Subcutaneous abdominal adipose tissue (tissue), 5 donors: ENCODE measurements around the gene MAP2K5.
"Not testable (repeated sequence)": the region's sequence is repeated elsewhere in the genome, so short reads cannot be mapped to it uniquely, and the experiment has no call there.

Source experiments
- H3K27ac ChIP-seq: one replicate; pipeline ENCODE4 v1.7.0; 2013; ENCODE audit warnings: low read depth, mild to moderate bottlenecking, inconsistent platforms, low read length, moderate library complexity
- H3K27me3 ChIP-seq, 5 donors: one replicate each; pipeline ENCODE4 v1.7.0; 2013; ENCODE audit warnings: low read length in 5 of 5, inconsistent platforms in 1 of 5; ENCODE audit not compliant: control insufficient read depth in 5 of 5, insufficient read depth in 4 of 5
- H3K36me3 ChIP-seq, 5 donors: one replicate each; pipeline ENCODE4 v1.7.0; 2013; ENCODE audit warnings: low read length in 5 of 5; ENCODE audit not compliant: control insufficient read depth in 5 of 5, insufficient read depth in 5 of 5
- H3K4me1 ChIP-seq, 5 donors: one replicate each; pipeline ENCODE4 v1.7.0; 2013; ENCODE audit warnings: low read length in 5 of 5, mild to moderate bottlenecking in 3 of 5, moderate library complexity in 1 of 5; ENCODE audit not compliant: control insufficient read depth in 5 of 5, insufficient read depth in 5 of 5
- H3K4me3 ChIP-seq, 5 donors: one replicate each; pipeline ENCODE4 v1.7.0; 2013; ENCODE audit warnings: low read length in 5 of 5, low read depth in 1 of 5
- H3K9ac ChIP-seq, 5 donors: one replicate each; pipeline ENCODE4 v1.7.0; 2013; ENCODE audit warnings: low read length in 5 of 5, mild to moderate bottlenecking in 4 of 5, moderate library complexity in 3 of 5
- H3K9me3 ChIP-seq, 5 donors: one replicate each; pipeline ENCODE4 v1.7.0; 2013; ENCODE audit warnings: low read length in 5 of 5; ENCODE audit not compliant: control insufficient read depth in 5 of 5
- donor health status: healthy.
- donor health status: healthy.
- donor health status: healthy.
- donor health status: healthy.
- donor health status: healthy.

Gene MAP2K5

GRCh38 chr15:67607329-67607728 lies 64.8 kb downstream of the MAP2K5 start:
- Histone ChIP-seq H3K9ac (no peak overlapping the region), H3K27ac (no peak overlapping the region), H3K36me3 (peaks cover 0 to 10% (median 0%) of the 10 kb centered on the region in 5 donors), H3K4me1 (no peaks in the 10 kb centered on the region), H3K9me3 (no peaks in the 10 kb centered on the region), H3K4me3 (no peak overlapping the region), H3K27me3 (no peaks in the 10 kb centered on the region)

GRCh38 chr15:67607959-67608637 lies 65.6 kb downstream of the MAP2K5 start:
- Histone ChIP-seq H3K27ac (no peak overlapping the region), H3K9me3 (no peaks in the 10 kb centered on the region)

GRCh38 chr15:67608638-67608959 lies 66.1 kb downstream of the MAP2K5 start:
- Histone ChIP-seq H3K36me3 (peaks cover 0 to 9% (median 0%) of the 10 kb centered on the region in 5 donors), H3K27me3 (no peaks in the 10 kb centered on the region), H3K9me3 (no peaks in the 10 kb centered on the region), H3K27ac (no peak overlapping the region), H3K4me3 (no peak overlapping the region), H3K9ac (no peak overlapping the region), H3K4me1 (no peaks in the 10 kb centered on the region)

More at GRCh38 chr15:67607959-67608637, 65.6 kb downstream of the MAP2K5 start:
- H3K4me1 ChIP-seq, result no peaks in the 10 kb centered on the region
- H3K4me3 ChIP-seq, result no peak overlapping the region
- no peaks in the 10 kb centered on the region for H3K27me3 ChIP-seq
- H3K36me3 ChIP-seq, result peaks cover 0 to 9% (median 0%) of the 10 kb centered on the region in 5 donors
- H3K9ac ChIP-seq, result no peak overlapping the region

- Histone ChIP-seq H3K9ac (no peak overlapping the region), H3K27ac (no peak overlapping the region), H3K4me3 (no peak overlapping the region), H3K9me3 (no peaks in the 10 kb centered on the region), H3K27me3 (no peaks in the 10 kb centered on the region), H3K36me3 (peaks cover 0 to 7% (median 0%) of the 10 kb centered on the region in 5 donors), H3K4me1 (no peaks in the 10 kb centered on the region)
Measured at GRCh38 chr15:67611370-67612369, 69.2 kb downstream of the MAP2K5 start.

GRCh38 chr15:67613211-67613610 lies 70.7 kb downstream of the MAP2K5 start:
- H3K9ac ChIP-seq, result no peak overlapping the region
- no peak overlapping the region for H3K4me3 ChIP-seq
- H3K27me3 ChIP-seq, result no peaks in the 10 kb centered on the region
- no peaks in the 10 kb centered on the region for H3K4me1 ChIP-seq
- no peaks in the 10 kb centered on the region for H3K9me3 ChIP-seq
- H3K36me3 ChIP-seq, result peaks cover 0 to 5% (median 0%) of the 10 kb centered on the region in 5 donors
- H3K27ac ChIP-seq, result no peak overlapping the region

GRCh38 chr15:67613708-67614107 lies 71.2 kb downstream of the MAP2K5 start:
- Histone ChIP-seq H3K27me3 (no peaks in the 10 kb centered on the region), H3K4me1 (no peaks in the 10 kb centered on the region), H3K4me3 (no peak overlapping the region), H3K27ac (no peak overlapping the region), H3K9ac (no peak overlapping the region), H3K9me3 (no peaks in the 10 kb centered on the region), H3K36me3 (peaks cover 0 to 5% (median 0%) of the 10 kb centered on the region in 5 donors)

GRCh38 chr15:67615131-67615534 lies 72.6 kb downstream of the MAP2K5 start:
- H3K9me3 ChIP-seq, H3K4me3 ChIP-seq, H3K36me3 ChIP-seq, H3K27me3 ChIP-seq, H3K4me1 ChIP-seq, H3K9ac ChIP-seq, H3K27ac ChIP-seq: not testable (repeated sequence)

GRCh38 chr15:67618297-67618696 lies 75.8 kb downstream of the MAP2K5 start:
- Histone ChIP-seq H3K4me3 (no peak overlapping the region), H3K9ac (no peak overlapping the region), H3K36me3 (peaks cover 0 to 3% (median 2%) of the 10 kb centered on the region in 5 donors), H3K9me3 (no peaks in the 10 kb centered on the region), H3K27me3 (no peaks in the 10 kb centered on the region), H3K27ac (no peak overlapping the region), H3K4me1 (no peaks in the 10 kb centered on the region)

GRCh38 chr15:67622110-67622509 lies 79.6 kb downstream of the MAP2K5 start:
- H3K9ac ChIP-seq, result no peak overlapping the region
- peaks cover 4 to 15% (median 7%) of the 10 kb centered on the region in 5 donors for H3K36me3 ChIP-seq
- H3K4me3 ChIP-seq, result no peak overlapping the region
- H3K27me3 ChIP-seq, result no peaks in the 10 kb centered on the region
- no peak overlapping the region for H3K27ac ChIP-seq
- H3K9me3 ChIP-seq, result no peaks in the 10 kb centered on the region
- H3K4me1 ChIP-seq, result no peaks in the 10 kb centered on the region

GRCh38 chr15:67632261-67632660 lies 89.8 kb downstream of the MAP2K5 start:
- Histone ChIP-seq H3K27ac (no peak overlapping the region), H3K9ac (no peak overlapping the region), H3K36me3 (peaks cover 11 to 32% (median 20%) of the 10 kb centered on the region in 5 donors), H3K27me3 (no peaks in the 10 kb centered on the region), H3K4me3 (no peak overlapping the region), H3K4me1 (no peaks in the 10 kb centered on the region), H3K9me3 (no peaks in the 10 kb centered on the region)
